Uterus (tissue), 4 donors: ENCODE measurements around the gene BTBD16. TPM values are rescaled to one million over a fixed set of nuclear protein-coding genes. Genes with fewer than 3 reads are reported as not detected.

ENCODE experiments used
- DNase-seq, 2 donors: peaks; one replicate each; pipeline ENCODE4 v3.0.0-alpha.2; 2019 to 2020
- H3K27ac ChIP-seq, 2 donors: fragments of 200-600 bp; sonication (generic); 1 replicate in 1 of 2; 2 replicates in 1 of 2; pipeline ENCODE4 v1.5.1; 2016 to 2018
- H3K27me3 ChIP-seq, 2 donors: fragments of 200-600 bp; sonication (generic); one replicate each; pipeline ENCODE4 v1.5.1; 2018 to 2019; ENCODE audit warnings: control low read depth in 1 of 2
- H3K36me3 ChIP-seq, 2 donors: fragments of 200-600 bp; sonication (generic); one replicate each; pipeline ENCODE4 v1.5.1; 2019; ENCODE audit warnings: control low read depth in 1 of 2
- H3K4me1 ChIP-seq, 2 donors: fragments of 200-600 bp; sonication (generic); one replicate each; pipeline ENCODE4 v1.5.1; 2018 to 2019; ENCODE audit warnings: control low read depth in 1 of 2
- H3K4me3 ChIP-seq, 2 donors: fragments of 200-600 bp; sonication (generic); 1 replicate in 1 of 2; 2 replicates in 1 of 2; pipeline ENCODE4 v1.5.1; 2018 to 2019; ENCODE audit warnings: mild to moderate bottlenecking in 1 of 2
- H3K9me3 ChIP-seq, 2 donors: fragments of 200-600 bp; sonication (generic); one replicate each; pipeline ENCODE4 v1.5.1; 2019; ENCODE audit warnings: control low read depth in 1 of 2
- POLR2A ChIP-seq, 2 donors: fragments of 450-650 bp; IDR thresholded peaks; one replicate each; pipeline ENCODE4 v1.6.1; 2016; ENCODE audit warnings: antibody characterized with exemption in 2 of 2, mild to moderate bottlenecking in 1 of 2, moderate library complexity in 1 of 2
- intact Hi-C: fragments of 100-400 bp; cut with DNase I; formaldehyde crosslinking; loops from one replicate; pipeline ENCODE4 v1.15.1; 2023; ENCODE audit warnings: low total_unique reads
- total RNA-seq, 4 donors: library from RNA; depleted of rRNA in 3 of 4; stranded (reverse); fragments of >200 nt in 3 of 4; gene quantifications; one replicate each; pipeline versions ENCODE4 v1.1.0 to v1.2.4, GENCODE V29; 2014 to 2023
- TF ChIP-seq, protein P1 (sequence below), 4 experiments: fragments of 200-600 bp in 2 of 4; fragments of 450-650 bp in 2 of 4; sonication (generic) in 2 of 4; IDR thresholded peaks; one replicate each; pipeline ENCODE4 v1.5.1; 2016 to 2019; ENCODE audit warnings: antibody characterized with exemption in 4 of 4, mild to moderate bottlenecking in 2 of 4, moderate library complexity in 1 of 4
- donor health status: DM: yes; HTN: yes; CAD: no.

BTBD16 gene
- under 1 TPM in 2 of 4 donors, not detected in 2; 0.14 to 0.46 TPM for total RNA-seq

DNA sequence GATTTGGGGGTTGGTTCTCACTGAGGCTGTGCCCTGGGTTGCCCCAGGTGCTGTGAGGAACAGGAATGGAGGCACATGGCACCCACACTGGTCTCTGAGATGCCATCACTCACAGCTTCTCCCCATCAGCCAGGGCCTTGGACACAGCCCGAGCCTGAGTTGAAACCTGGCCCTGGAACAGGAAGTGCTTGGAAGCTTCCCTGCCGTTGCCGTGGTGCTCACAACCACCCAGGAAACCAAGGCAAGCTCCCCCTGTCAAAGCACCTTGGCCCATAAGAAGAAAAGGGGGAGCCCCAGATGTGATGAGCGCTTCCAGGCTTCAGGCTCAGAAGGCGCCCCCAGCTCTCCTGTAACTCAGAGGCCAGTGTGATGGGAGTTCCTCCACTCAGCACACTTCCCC lies at the start of gene BTBD16:
TSS of gene BTBD16 (plus strand) at position 221 of the 400 bp plus-strand sequence. CDS start 3,786 bp downstream, outside the sequence.
- Histone ChIP-seq H3K27me3 (no peaks in the 10 kb centered on the region), H3K4me3 (no peak within 1 kb of the TSS), H3K36me3 (no peaks in the 10 kb centered on the region), H3K9me3 (no peaks in the 10 kb centered on the region), H3K4me1 (no peaks in the 10 kb centered on the region), H3K27ac (no peak within 1 kb of the TSS)
- intact Hi-C loops = no loop called here
- no peak for TF ChIP-seq POLR2A (IDR thresholded peaks at IDR 0.05)
- TF ChIP-seq, protein P1, sequence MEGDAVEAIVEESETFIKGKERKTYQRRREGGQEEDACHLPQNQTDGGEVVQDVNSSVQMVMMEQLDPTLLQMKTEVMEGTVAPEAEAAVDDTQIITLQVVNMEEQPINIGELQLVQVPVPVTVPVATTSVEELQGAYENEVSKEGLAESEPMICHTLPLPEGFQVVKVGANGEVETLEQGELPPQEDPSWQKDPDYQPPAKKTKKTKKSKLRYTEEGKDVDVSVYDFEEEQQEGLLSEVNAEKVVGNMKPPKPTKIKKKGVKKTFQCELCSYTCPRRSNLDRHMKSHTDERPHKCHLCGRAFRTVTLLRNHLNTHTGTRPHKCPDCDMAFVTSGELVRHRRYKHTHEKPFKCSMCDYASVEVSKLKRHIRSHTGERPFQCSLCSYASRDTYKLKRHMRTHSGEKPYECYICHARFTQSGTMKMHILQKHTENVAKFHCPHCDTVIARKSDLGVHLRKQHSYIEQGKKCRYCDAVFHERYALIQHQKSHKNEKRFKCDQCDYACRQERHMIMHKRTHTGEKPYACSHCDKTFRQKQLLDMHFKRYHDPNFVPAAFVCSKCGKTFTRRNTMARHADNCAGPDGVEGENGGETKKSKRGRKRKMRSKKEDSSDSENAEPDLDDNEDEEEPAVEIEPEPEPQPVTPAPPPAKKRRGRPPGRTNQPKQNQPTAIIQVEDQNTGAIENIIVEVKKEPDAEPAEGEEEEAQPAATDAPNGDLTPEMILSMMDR (IDR thresholded peaks at IDR 0.05) = no peak
- no peak for DNase-seq

DNA sequence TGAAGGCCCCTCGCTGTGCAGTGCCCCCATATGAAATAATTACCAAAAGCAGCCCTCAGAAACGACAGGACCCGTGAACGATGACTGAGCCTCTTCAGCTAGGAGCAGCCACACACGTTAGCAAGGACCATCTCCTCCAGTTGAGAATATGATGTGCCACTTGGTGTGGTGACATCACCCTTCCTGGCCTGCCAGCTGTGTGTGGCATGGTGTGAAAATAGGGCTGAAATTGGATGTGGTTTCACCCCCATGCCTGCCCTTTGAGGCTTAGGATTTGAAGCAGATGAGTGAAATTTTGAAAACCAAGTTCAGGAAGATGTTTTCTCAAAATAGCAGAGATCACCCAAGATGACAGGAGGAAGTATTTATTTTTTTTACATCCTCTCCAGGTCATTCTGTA lies 49.1 kb upstream of the BTBD16 start:
- no peak for DNase-seq
- no peaks in the 10 kb centered on the region for H3K27me3 ChIP-seq
- no peak for TF ChIP-seq POLR2A (IDR thresholded peaks at IDR 0.05)
- TF ChIP-seq, protein P1 (IDR thresholded peaks at IDR 0.05) = no peak
- no peaks in the 10 kb centered on the region for H3K36me3 ChIP-seq
- H3K9me3 ChIP-seq = no peaks in the 10 kb centered on the region
- intact Hi-C loops = no loop called here
- H3K4me3 ChIP-seq = no peak overlapping the region
- H3K4me1 ChIP-seq = no peaks in the 10 kb centered on the region
- H3K27ac ChIP-seq = no peak overlapping the region

GRCh38 chr10:122222638-122223037 lies 48.5 kb upstream of the BTBD16 start:
- H3K4me1 ChIP-seq = no peaks in the 10 kb centered on the region
- H3K36me3 ChIP-seq = no peaks in the 10 kb centered on the region
- no peaks in the 10 kb centered on the region for H3K9me3 ChIP-seq
- H3K27me3 ChIP-seq = no peaks in the 10 kb centered on the region
- DNase-seq = no peak
- intact Hi-C loops = no loop called here
- TF ChIP-seq POLR2A (IDR thresholded peaks at IDR 0.05) = no peak
- TF ChIP-seq, protein P1 (IDR thresholded peaks at IDR 0.05) = no peak
- no peak overlapping the region for H3K4me3 ChIP-seq
- H3K27ac ChIP-seq = no peak overlapping the region

GRCh38 chr10:122224159-122224558 lies 46.9 kb upstream of the BTBD16 start:
- H3K4me3 ChIP-seq = no peak overlapping the region
- no peak for TF ChIP-seq POLR2A (IDR thresholded peaks at IDR 0.05)
- TF ChIP-seq, protein P1 (IDR thresholded peaks at IDR 0.05) = no peak
- H3K27me3 ChIP-seq = no peaks in the 10 kb centered on the region
- H3K27ac ChIP-seq = no peak overlapping the region
- no peaks in the 10 kb centered on the region for H3K4me1 ChIP-seq
- intact Hi-C loops = no loop called here
- H3K36me3 ChIP-seq = no peaks in the 10 kb centered on the region
- no peaks in the 10 kb centered on the region for H3K9me3 ChIP-seq
- no peak for DNase-seq

- Histone ChIP-seq H3K27me3 (no peaks in the 10 kb centered on the region), H3K4me1 (no peaks in the 10 kb centered on the region), H3K36me3 (no peaks in the 10 kb centered on the region), H3K27ac (no peak overlapping the region), H3K9me3 (no peaks in the 10 kb centered on the region), H3K4me3 (no peak overlapping the region)
- TF ChIP-seq POLR2A (IDR thresholded peaks at IDR 0.05) = no peak
- TF ChIP-seq, protein P1 (IDR thresholded peaks at IDR 0.05) = no peak
- intact Hi-C loops = no loop called here
- DNase-seq = no peak
Observed at GRCh38 chr10:122225330-122225729, 45.8 kb upstream of the BTBD16 start.
